Natural killer cell (primary cell): ENCODE results near the gene LUC7L3. TPM values are rescaled to one million over a fixed set of nuclear protein-coding genes. Genes with fewer than 3 reads are reported as not detected.

ENCODE experiments used
- total RNA-seq, 4 donors: library from RNA; stranded (reverse); fragments of 120-200 nt in 1 of 4; gene quantifications; one replicate each; pipeline versions ENCODE4 v1.2.3 to v1.2.4, GENCODE V29; 2013 to 2022

LUC7L3 gene
- total RNA-seq, 3 donors from 2014 or later (not counting 1 experiment from before 2014, with no cell fraction given): 152 to 213 (median 196) TPM

Other genes starting within 250 kb of the LUC7L3 start
- 10 to 100 TPM; 49.0 to 71.3 (median 56.5) TPM for gene RSAD1, start 240.7 kb upstream of the LUC7L3 start, total RNA-seq
- gene MYCBPAP, start 211.2 kb upstream of the LUC7L3 start, total RNA-seq: 1 to 10 TPM in 1 of 3 donors, under 1 TPM in 2; 0.26 to 4.9 (median 0.70) TPM
- not detected for gene EPN3, start 186.9 kb upstream of the LUC7L3 start, total RNA-seq
- 10 to 100 TPM; 30.7 to 45.5 (median 32.5) TPM for gene SPATA20, start 172.4 kb upstream of the LUC7L3 start, total RNA-seq
- gene CACNA1G, start 158.9 kb upstream of the LUC7L3 start, total RNA-seq: not detected
- 10 to 100 TPM in 1 of 3 donors, 1 to 10 TPM in 2; 1.6 to 13.2 (median 5.9) TPM for gene ABCC3, start 84.7 kb upstream of the LUC7L3 start, total RNA-seq
- gene ANKRD40, start 11.7 kb upstream of the LUC7L3 start, total RNA-seq: 10 to 100 TPM; 22.1 to 32.0 (median 30.8) TPM
- gene ANKRD40CL, start 47.9 kb downstream of the LUC7L3 start, total RNA-seq: not detected
- gene WFIKKN2, start 116.0 kb downstream of the LUC7L3 start, total RNA-seq: not detected
- gene TOB1, start 146.8 kb downstream of the LUC7L3 start, total RNA-seq: 100 to 1,000 TPM in 2 of 3 donors, 10 to 100 TPM in 1; 51.1 to 123 (median 110) TPM